Suprapubic skin (tissue), 3 donors: Measurements from ENCODE around the gene JSRP1.

Experiments used
- EP300 ChIP-seq: sonication (generic); formaldehyde crosslinking; IDR thresholded peaks from one replicate; pipeline ENCODE4 v1.6.1; 2017; ENCODE audit warnings: antibody characterized with exemption
- TF ChIP-seq, protein P1 (sequence below), 2 donors: fragments of 200-600 bp in 1 of 2; fragments of 450-650 bp in 1 of 2; sonication (generic) in 1 of 2; IDR thresholded peaks; one replicate each; pipeline ENCODE4 v1.5.1; 2016 to 2019; ENCODE audit warnings: antibody characterized with exemption in 2 of 2, mild to moderate bottlenecking in 1 of 2, moderate library complexity in 1 of 2

GRCh38 chr19:2288818-2289713 is 32.8 kb upstream of the JSRP1 start:
- TF ChIP-seq EP300: no peak
- TF ChIP-seq, protein P1, sequence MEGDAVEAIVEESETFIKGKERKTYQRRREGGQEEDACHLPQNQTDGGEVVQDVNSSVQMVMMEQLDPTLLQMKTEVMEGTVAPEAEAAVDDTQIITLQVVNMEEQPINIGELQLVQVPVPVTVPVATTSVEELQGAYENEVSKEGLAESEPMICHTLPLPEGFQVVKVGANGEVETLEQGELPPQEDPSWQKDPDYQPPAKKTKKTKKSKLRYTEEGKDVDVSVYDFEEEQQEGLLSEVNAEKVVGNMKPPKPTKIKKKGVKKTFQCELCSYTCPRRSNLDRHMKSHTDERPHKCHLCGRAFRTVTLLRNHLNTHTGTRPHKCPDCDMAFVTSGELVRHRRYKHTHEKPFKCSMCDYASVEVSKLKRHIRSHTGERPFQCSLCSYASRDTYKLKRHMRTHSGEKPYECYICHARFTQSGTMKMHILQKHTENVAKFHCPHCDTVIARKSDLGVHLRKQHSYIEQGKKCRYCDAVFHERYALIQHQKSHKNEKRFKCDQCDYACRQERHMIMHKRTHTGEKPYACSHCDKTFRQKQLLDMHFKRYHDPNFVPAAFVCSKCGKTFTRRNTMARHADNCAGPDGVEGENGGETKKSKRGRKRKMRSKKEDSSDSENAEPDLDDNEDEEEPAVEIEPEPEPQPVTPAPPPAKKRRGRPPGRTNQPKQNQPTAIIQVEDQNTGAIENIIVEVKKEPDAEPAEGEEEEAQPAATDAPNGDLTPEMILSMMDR (IDR thresholded peaks at IDR 0.05): no peak
